ENCODE measurements around the gene F13A1.

Gene F13A1

DNA sequence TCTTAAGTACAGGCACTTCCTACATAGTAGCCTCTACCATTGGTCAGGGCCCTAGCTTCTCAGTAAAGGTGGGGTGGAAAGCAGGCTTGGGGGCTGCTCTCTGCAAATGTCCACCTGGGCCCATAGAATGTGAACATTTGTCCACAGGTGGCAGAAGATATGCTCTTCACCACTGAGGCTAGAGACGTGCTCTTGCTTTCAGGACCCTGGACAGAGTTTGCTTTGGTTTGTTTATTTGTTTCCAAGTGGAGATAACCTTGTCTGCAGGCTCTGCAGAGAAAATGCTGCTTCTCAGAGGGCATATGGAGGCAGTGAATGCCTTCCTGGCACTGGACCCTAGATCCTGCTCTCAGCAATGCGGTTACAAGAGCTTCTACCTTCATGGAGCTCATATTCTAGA is 129.0 kb downstream of the F13A1 start:
- DNase-seq, result no peak

- DNase-seq, result no peak
These were observed 139.8 kb downstream of the F13A1 start for GRCh38 chr6:6180684-6181083.

DNA sequence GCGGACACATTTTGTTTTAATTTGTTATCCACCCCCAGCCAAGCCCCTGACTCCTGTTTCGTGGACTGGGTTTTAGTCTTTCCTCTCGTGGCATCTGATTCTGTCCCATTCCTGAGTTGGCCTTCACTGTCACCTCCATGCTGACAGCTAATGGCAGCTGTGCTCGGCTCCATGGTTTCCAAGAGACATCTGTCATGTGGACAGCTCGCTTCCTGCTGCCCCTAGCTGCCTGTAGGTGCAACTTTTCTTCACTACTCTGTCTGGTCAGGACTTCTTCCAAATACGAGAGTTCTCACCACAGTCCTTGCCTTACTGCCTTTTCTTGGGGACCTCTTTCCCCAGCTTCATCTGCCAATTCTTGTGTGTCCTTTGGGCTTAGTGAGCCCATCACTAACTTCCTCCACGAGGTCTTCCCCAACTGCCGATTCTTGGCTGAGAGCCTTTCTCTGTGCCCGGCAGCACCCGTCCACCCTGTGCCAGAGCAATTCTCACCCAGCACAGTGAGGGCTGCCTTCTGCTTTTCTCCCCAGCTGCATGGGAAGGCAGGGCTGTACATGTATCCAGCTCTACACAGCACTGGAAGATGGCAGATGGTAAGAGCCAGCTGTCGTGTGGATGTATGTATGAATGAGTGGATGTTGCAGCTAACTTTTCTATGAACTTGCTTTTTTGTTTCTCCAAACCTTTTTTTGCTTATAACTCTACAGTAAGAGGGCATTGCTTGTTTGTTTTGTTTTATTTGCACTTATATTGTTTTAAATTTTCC is 140.4 kb downstream of the F13A1 start:
- no peak for DNase-seq

DNA sequence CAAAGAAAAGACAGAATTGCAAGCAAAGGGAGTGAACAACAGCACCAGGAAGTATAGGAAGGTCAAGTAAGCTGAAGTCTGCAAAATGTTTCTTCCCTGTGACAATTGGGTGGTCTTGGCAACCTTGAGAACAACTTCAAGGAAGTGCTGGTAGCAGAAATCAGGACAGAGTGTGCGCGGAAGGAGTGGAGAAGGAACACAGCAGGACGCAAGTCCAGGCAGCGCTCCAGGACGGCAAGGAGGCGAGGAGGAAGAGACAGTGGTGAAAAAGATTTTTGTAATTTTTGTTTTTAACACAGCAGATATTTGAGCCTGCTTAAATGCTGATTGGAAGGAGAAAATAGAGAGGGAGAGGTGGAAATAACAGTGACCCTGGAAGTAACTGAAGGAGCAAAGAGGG is 141.7 kb downstream of the F13A1 start:
- DNase-seq, result no peak

DNA sequence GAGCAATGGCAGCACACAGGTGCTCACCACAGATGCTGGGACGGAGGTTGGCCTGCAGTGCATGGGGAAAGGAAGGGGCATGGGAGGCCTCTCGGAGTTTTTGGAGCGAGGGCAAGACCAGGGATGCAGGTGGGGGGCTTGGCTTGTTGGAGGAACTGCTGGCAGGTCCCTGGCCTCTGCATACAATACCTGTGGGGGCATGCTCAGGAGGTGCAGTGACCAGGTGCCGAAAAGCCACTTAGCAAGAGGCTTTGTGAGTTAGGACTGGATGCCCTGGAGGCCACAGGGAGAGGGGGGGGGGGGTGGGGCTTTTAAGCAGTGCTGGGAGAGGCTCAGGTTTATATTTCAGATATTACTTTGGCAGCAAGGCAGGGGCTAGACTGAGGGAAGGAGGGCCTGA is 142.7 kb downstream of the F13A1 start:
- no peak for DNase-seq

DNA sequence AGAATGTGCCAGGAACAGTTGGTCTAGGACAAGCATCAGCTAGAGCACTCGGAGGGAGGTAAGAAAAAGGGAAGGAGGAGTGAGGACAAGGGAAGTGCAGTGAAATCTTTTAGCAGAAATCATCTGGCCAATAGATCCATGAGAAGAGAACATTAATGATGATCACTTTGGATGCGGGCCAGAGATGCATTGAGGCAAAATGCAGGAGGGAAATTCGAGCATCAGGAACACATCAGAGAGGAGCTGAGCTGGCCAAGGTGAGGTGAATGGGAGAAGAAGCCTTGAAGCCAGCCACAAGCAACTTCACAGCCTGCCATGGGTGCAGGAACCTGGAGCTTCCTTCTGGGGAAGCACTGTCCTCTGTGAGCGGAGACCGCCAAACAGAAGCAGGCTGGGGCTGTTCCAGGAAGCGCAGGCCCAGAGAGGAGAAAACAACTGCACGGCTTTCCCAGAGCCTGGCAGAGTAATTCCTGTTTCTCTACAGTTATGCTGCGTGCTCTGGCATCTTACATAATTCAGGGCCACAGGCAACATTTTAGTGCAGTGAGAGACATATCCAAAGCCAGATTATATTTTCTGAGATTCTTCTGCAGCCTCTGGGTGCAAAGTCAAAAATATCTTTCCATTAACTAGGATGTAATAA is 143.8 kb downstream of the F13A1 start:
- DNase-seq, result no peak

DNA sequence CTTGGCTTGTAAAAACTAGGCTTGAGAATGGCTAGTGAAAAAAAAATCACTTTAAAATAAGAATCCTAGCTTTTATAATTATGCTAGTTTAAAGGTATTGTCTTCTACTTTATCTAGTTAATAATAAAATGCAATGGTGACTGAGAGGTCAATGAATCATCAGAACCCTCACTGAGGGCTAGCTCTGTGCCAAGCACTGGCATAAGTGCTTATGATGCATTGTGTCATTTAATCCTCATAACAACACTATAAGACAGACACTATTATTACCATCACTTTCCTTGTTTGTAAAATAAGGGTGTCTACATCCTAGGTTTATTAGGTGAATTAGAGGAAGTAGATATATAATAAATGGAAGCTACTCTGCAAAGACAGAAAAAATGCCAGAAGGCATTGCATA is 144.3 kb downstream of the F13A1 start:
- DNase-seq, result no peak

GRCh38 chr6:6169141-6169540 is 151.3 kb downstream of the F13A1 start:
- DNase-seq, result no peak

DNA sequence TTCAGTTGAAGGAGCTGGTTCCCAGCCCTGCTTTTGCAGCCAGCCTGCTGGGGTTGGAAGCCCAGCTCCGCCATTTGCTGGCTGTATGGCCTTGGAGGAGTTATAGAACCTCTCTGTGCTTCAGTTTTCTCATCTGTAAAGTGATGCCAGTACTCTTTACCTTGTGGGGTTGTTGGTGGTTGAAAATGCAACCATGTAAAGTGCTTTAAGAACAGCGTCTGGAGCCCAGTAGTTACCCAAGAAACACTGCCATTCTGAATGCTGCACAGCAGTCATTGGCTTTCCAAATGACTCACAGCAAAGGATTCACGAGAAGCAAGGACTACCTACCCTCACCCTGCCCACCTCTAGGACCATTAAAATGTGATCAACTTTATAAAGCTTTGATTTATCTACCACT is 154.4 kb downstream of the F13A1 start:
- no peak for DNase-seq

DNA sequence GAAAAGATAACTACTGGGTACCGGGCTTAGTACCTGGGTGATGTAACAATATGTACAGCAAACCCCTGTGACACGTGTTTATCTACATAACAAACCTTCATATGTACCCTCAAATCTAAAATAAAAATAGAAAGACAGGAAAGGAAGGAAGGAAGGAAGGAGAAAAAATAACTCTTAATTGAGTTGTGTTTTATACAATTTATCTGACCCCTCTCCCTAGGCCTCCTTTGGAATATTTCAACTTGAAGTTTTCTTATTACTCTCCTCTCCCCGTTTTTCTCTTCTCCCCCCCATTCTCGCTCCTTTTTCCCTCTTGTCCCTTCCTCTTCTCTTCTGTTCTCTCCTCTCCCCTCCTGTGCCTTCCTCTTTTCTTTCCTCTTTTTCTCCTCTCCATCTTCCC is 156.1 kb downstream of the F13A1 start:
- no peak for DNase-seq

- DNase-seq, result no peak
These were observed 166.1 kb downstream of the F13A1 start for GRCh38 chr6:6154335-6154734.

- DNase-seq, result no peak
These were observed 168.4 kb downstream of the F13A1 start for GRCh38 chr6:6152060-6152459.

GRCh38 chr6:6148192-6148815 is 172.2 kb downstream of the F13A1 start:
- no peak for DNase-seq

DNA sequence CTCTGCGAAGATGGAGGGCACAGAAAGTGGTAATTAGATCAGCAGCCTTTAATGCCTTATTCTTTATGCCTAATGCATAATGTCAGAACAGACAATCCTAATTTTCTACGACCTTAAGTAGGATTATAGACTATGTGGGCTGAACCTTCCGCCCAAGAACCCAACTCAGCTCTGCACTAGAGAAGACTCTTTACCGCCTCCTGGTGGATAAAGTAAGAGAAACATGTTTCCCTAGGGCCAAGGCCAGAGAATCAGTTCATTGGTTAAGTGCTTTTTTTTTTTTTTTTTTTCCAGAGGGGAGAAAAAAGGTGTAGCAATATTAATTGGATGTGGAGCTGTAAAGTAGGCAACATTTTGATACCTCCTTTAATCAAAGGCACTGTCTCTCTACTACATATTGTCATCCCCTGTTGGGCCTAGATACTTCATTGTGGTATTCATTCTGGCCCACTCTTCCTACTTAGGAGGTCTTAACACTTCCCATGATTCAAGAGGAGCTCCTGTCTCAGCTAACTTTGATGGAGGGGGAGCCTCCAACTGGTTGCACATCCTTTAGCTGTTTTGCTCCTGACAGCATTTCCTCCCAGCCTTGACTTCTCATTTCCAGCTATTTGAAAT is 188.9 kb downstream of the F13A1 start:
- no peak for DNase-seq

GRCh38 chr6:6125495-6125894 is 195.0 kb downstream of the F13A1 start:
- DNase-seq, result no peak

DNA sequence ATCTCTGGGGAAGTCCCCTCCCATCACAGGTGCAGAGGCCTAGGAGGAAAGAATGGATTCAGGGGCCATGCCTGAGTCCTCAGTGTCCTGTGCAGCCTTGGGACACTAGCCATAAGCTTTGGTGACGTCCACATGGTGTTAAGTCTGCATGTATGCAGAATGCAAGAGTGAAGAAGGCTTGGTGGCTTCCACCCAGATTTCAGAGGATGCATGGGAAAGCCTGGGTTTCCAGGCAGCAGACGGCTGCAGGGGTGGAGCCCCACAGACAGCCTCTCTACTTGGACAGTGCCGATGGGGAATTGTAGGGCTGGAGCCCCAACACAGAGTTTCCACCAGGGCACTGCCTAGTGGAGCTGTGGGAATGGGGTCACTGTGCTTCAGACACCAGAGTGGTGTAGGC is 196.7 kb downstream of the F13A1 start:
- DNase-seq, result no peak

DNA sequence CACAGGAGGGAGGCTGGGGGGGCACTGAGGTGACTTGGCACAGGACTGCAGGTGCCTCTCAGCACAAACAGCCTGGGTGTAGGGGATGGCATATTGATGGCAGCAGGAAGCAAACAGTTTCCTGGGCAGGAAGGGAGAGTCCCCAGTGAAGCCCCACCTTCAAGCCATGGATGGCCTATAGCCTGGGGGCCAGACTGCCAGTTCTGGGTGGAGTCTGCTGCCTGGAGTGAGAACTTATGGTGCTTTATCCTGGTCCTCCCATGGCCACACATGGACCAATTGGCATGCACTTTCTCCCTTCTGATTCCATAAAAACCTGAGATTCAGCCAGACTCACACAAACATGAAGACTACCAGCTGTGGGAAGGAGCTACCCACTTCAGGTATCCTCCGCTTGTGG is 198.5 kb downstream of the F13A1 start:
- DNase-seq, result no peak

DNA sequence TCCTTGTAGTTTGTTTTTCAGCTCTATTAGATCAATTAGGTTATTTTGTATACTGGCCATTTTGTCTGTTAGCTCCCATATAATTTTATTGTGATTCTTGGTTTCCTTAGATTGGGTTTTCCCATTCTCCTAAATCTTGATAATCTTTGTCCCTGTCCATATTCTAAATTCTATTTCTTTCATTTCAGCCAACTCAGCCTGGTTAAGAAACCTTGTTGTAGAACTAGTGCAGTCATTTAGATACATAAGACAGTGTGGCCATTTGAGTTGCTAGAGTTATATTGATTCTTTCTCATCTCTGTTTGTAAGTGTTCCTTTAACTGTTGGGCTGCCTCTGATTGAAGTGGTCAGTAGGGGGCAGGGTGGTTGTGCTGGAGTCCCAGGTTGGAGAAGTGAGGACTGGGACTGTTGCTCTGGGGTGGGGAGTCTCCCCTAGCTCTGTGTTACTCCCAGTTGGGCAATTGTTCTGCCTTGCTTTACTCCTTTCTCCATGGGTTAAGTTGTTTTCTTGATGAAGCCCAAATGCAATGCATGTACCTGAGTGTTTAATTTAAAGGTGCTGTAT is 214.9 kb downstream of the F13A1 start:
- no peak for DNase-seq
